Vagina (tissue), 2 donors: ENCODE measurements around the gene FFAR3. TPM values are rescaled to one million over a fixed set of nuclear protein-coding genes. Genes with fewer than 3 reads are reported as not detected.
A peak's percentile ranks its signal among the peaks of the same experiment; 100 is the strongest.

Experiments
- DNase-seq, 2 donors: peaks; one replicate each; pipeline ENCODE4 v3.0.0-alpha.2; 2017; ENCODE audit errors: extremely low spot score in 2 of 2
- H3K27ac ChIP-seq: fragments of 200-600 bp; sonication (generic); one replicate; pipeline ENCODE4 v1.5.1; 2019
- H3K27me3 ChIP-seq: fragments of 200-600 bp; sonication (generic); one replicate; pipeline ENCODE4 v1.5.1; 2019
- H3K36me3 ChIP-seq, 2 donors: fragments of 200-600 bp; sonication (generic); one replicate each; pipeline ENCODE4 v1.5.1; 2017 to 2019
- H3K4me1 ChIP-seq: fragments of 200-600 bp; sonication (generic); one replicate; pipeline ENCODE4 v1.5.1; 2019
- H3K4me3 ChIP-seq, 2 donors: fragments of 200-600 bp; sonication (generic); 1 replicate in 1 of 2; 2 replicates in 1 of 2; pipeline ENCODE4 v1.5.1; 2016 to 2019
- H3K9me3 ChIP-seq: fragments of 200-600 bp; sonication (generic); one replicate; pipeline ENCODE4 v1.5.1; 2019
- POLR2A ChIP-seq, 2 donors: fragments of 450-650 bp; IDR thresholded peaks; one replicate each; pipeline ENCODE4 v1.6.1; 2017; ENCODE audit warnings: antibody characterized with exemption in 2 of 2, mild to moderate bottlenecking in 2 of 2, moderate library complexity in 2 of 2
- POLR2AphosphoS5 ChIP-seq, 2 donors: sonication (generic); formaldehyde crosslinking; IDR thresholded peaks; one replicate each; pipeline ENCODE4 v1.9.0; 2017; ENCODE audit warnings: antibody characterized with exemption in 2 of 2, mild to moderate bottlenecking in 2 of 2, low read depth in 1 of 2; ENCODE audit not compliant: insufficient read depth in 1 of 2
- intact Hi-C: fragments of 100-400 bp; cut with DNase I; formaldehyde crosslinking; loops from one replicate; pipeline ENCODE4 v1.15.1; 2023
- total RNA-seq: library from RNA; depleted of rRNA; stranded (reverse); fragments of >200 nt; gene quantifications from one replicate; pipeline ENCODE4 v1.2.3, GENCODE V29; 2016
- TF ChIP-seq, protein P1 (sequence below), 3 experiments: fragments of 450-650 bp in 2 of 3; fragments of 200-600 bp in 1 of 3; sonication (generic) in 1 of 3; IDR thresholded peaks; one replicate each; pipeline ENCODE4 v1.5.1; 2017 to 2019; ENCODE audit warnings: antibody characterized with exemption in 3 of 3, mild to moderate bottlenecking in 2 of 3, moderate library complexity in 2 of 3

Gene FFAR3
- total RNA-seq, 1 donor from 2014 or later: not detected

DNA sequence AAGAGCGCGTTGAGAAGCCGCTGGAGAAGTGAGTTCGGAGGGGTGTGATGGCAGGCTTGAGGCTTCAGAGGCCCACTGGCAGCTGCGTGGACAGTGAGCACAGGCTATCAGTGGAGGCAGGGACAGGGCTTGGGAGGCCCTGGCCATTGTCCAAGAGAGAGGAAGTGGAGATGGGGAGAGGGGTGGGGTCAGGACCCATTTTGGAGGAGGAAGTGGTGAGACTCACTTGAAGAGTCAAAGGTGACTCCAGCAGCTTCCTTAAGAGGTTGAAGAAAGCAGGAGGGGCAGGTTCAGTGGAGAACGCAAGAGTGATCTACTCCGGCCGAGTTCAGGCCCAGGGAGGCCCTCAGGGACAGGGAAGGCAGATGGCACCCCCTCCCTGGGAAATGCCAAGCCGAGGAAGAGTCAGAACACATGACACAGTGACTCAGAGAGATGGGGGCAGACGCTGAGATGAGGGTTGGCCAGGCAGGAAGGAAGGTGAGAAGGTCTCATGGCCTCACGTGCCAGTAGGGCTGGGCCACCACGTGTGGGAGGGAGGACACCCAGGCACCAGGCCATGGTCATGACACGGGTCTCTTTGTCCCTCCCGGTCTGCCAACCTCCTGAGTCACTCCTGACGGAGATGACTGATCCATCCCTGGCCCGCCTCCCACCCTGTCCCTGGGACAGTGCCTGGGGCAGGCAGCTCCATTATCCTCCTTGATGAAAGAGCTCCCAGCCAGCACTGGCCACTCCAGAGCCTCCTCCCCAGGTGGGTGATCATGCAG lies 39.4 kb upstream of the FFAR3 start:
- Histone ChIP-seq H3K4me1 (peaks cover 19% of the 10 kb centered on the region), H3K27me3 (no peaks in the 10 kb centered on the region), H3K9me3 (no peaks in the 10 kb centered on the region), H3K27ac (peak overlapping the region; percentile 69), H3K36me3 (no peaks in the 10 kb centered on the region), H3K4me3 (no peak overlapping the region)
- intact Hi-C loops: loop anchor here (10.0 kb wide), 1 partner anchor 504 kb away; no protein-coding TSS in a partner anchor
- DNase-seq: no peak
- TF ChIP-seq POLR2A (IDR thresholded peaks at IDR 0.05) (no peak), POLR2AphosphoS5 (IDR thresholded peaks at IDR 0.05; ENCODE audit: insufficient read depth in 1 of 2, low read depth in 1 of 2) (peak; percentile 75 to 88)
- TF ChIP-seq, protein P1, sequence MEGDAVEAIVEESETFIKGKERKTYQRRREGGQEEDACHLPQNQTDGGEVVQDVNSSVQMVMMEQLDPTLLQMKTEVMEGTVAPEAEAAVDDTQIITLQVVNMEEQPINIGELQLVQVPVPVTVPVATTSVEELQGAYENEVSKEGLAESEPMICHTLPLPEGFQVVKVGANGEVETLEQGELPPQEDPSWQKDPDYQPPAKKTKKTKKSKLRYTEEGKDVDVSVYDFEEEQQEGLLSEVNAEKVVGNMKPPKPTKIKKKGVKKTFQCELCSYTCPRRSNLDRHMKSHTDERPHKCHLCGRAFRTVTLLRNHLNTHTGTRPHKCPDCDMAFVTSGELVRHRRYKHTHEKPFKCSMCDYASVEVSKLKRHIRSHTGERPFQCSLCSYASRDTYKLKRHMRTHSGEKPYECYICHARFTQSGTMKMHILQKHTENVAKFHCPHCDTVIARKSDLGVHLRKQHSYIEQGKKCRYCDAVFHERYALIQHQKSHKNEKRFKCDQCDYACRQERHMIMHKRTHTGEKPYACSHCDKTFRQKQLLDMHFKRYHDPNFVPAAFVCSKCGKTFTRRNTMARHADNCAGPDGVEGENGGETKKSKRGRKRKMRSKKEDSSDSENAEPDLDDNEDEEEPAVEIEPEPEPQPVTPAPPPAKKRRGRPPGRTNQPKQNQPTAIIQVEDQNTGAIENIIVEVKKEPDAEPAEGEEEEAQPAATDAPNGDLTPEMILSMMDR (IDR thresholded peaks at IDR 0.05): no peak

DNA sequence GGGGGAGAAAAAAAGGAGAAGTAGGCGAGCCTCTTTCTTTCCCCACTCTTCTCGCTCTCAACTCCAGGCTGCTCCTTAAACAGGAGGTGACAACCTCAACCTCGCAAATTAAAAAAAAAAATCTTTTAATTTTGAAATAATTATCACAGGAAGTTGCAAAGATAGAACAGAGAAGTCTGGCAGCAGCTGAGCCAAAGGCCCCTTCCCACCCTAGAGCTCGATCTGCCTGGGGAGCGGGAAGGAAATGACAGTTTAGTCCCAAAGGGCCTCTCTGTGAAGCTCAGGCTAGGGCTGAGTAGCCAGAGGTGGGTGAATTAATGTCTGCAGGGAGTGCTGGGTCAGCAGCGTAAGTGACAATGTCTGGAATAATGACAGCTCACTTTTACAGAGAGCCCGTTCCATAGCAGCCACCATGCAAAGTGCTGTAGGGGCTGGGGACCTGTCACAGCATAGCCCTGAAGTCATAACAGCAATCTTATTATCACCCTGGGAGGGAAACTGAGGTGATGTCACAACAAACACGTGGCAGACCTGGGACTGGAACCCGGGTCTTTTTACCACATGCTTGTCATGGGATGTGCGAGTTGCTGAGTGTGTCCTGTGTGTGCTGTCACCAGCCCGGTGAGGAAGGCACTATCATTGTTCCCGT lies 38.1 kb upstream of the FFAR3 start:
- Histone ChIP-seq H3K4me1 (peaks cover 19% of the 10 kb centered on the region), H3K9me3 (no peaks in the 10 kb centered on the region), H3K27me3 (no peaks in the 10 kb centered on the region), H3K27ac (no peak overlapping the region), H3K4me3 (no peak overlapping the region), H3K36me3 (no peaks in the 10 kb centered on the region)
- intact Hi-C loops: no loop called here
- TF ChIP-seq POLR2AphosphoS5 (IDR thresholded peaks at IDR 0.05; ENCODE audit: insufficient read depth in 1 of 2, low read depth in 1 of 2) (no peak), POLR2A (IDR thresholded peaks at IDR 0.05) (no peak)
- TF ChIP-seq, protein P1 (IDR thresholded peaks at IDR 0.05): no peak
- no peak for DNase-seq

- H3K4me3 ChIP-seq: no peak overlapping the region
- DNase-seq: no peak
- H3K4me1 ChIP-seq: peaks cover 19% of the 10 kb centered on the region
- H3K27me3 ChIP-seq: no peaks in the 10 kb centered on the region
- intact Hi-C loops: no loop called here
- H3K9me3 ChIP-seq: no peaks in the 10 kb centered on the region
- H3K36me3 ChIP-seq: no peaks in the 10 kb centered on the region
- TF ChIP-seq POLR2A (IDR thresholded peaks at IDR 0.05): no peak
- no peak for TF ChIP-seq POLR2AphosphoS5 (IDR thresholded peaks at IDR 0.05; ENCODE audit: insufficient read depth in 1 of 2, low read depth in 1 of 2)
- TF ChIP-seq, protein P1 (IDR thresholded peaks at IDR 0.05): no peak
- H3K27ac ChIP-seq: no peak overlapping the region
These were observed 37.0 kb upstream of the FFAR3 start for GRCh38 chr19:35321291-35321690.

DNA sequence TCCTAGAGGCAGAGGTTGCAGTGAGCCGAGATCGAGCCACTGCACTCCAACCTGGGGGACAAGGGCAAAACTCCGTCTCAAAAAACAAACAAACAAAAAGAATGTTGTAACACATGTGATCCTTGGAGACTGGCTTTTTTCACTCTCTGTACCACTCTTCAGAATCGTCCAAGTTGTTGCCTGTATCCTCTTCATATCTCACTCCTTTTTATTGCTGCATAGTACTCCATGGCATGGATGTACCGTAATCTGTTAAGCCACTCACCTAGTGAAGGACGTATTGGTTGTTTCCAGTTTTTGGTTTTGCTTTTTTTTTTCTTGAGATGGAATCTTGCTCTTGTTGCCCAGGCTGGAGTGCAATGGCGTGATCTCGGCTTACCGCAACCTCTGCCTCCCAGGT lies 36.2 kb upstream of the FFAR3 start:
- Histone ChIP-seq H3K4me3 (no peak overlapping the region), H3K27me3 (no peaks in the 10 kb centered on the region), H3K4me1 (peaks cover 19% of the 10 kb centered on the region), H3K9me3 (no peaks in the 10 kb centered on the region), H3K36me3 (no peaks in the 10 kb centered on the region), H3K27ac (no peak overlapping the region)
- TF ChIP-seq POLR2A (IDR thresholded peaks at IDR 0.05) (no peak), POLR2AphosphoS5 (IDR thresholded peaks at IDR 0.05; ENCODE audit: insufficient read depth in 1 of 2, low read depth in 1 of 2) (no peak)
- TF ChIP-seq, protein P1 (IDR thresholded peaks at IDR 0.05): no peak
- DNase-seq: no peak
- intact Hi-C loops: no loop called here

- no peak for TF ChIP-seq POLR2AphosphoS5 (IDR thresholded peaks at IDR 0.05; ENCODE audit: insufficient read depth in 1 of 2, low read depth in 1 of 2)
- intact Hi-C loops: no loop called here
- Histone ChIP-seq H3K27ac (no peak overlapping the region), H3K36me3 (no peaks in the 10 kb centered on the region), H3K4me1 (no peaks in the 10 kb centered on the region), H3K4me3 (no peak overlapping the region), H3K27me3 (no peaks in the 10 kb centered on the region), H3K9me3 (no peaks in the 10 kb centered on the region)
- no peak for DNase-seq
These were observed 30.6 kb upstream of the FFAR3 start for GRCh38 chr19:35327642-35328041.
